HG03354 (cell line): ENCODE results near the gene CTNNA1.

ENCODE experiments used
- ATAC-seq: cut with Tn5 transposase; IDR thresholded peaks from one replicate; pipeline ENCODE4 v1.9.1; 2021; ENCODE audit warnings: mild to moderate bottlenecking; ENCODE audit not compliant: unreplicated experiment, poor library complexity, severe bottlenecking

Gene CTNNA1

DNA sequence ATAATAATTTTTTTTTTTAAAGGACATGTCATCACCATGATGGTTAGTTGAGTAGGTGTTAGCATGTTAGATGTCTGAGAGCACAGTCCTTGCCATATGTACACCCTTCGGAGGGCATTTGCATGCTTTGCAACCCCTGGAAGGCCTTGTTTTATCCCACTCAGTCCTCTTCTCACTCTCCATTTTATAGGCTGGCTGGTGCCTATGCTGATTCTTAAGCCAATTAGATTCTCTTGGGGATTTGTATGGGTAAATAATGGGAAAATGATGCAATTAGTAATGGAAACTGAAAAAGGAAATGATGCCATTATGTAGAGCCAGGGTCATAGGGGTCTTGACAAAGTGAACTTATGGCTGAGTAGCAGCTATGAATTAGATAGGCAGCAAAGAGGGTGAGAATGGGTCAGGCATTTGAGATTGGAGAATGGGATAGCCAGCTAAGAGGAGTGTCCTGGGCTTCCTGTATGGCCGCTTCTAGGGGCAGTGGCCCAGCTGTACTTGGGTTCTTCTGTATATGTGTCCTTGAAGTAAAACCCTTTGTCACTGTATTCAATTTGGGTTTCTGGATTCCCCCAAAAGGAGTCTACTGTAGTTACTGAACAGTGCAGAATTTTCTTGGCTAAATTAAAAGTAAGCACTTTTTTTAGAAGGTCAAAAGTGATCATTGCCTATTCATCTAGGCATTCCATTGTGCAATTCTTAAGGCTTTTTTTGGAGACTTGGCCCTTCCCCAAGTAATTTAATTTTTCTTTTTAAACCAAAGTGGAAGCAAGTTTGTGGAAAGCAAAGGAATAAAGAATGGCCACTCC, 90.3 kb downstream of the CTNNA1 start:
- ATAC-seq: no peak

DNA sequence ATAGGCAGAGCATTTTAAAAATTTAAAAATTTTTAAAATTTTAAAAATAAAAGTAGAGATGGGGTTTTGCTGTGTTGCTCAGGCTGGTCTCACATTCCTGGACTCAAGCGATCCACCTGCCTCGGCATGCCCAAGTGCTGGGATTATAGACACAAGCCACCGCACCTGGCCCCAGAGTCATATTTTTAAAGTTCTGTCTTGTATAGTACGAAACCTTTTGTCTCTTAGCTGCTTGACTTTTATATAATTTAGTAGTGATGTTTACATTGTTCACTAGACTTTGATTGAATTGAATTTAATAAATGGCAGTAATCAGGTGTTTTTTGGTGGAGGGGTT, 90.9 kb downstream of the CTNNA1 start:
- no peak for ATAC-seq

GRCh38 chr5:138844812-138845513, 91.7 kb downstream of the CTNNA1 start:
- no peak for ATAC-seq

DNA sequence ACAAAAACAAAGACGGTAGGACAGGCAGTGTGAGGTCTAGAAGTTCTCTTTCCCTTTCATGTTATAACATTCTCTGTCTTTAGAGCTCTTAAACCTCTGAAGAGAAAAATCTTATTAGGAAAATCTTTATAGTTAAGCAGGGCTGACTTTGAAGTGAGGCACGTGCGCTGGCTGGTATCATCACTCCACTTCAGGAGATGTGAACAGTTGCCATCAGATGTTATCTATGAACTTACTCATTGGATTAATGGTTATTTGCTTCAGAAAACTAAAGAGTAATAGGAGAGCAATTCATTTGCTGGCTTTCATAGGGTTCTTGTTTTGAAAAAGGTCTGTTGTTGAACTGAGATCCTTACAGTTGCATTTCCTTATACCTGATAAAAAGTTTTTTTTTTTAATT, 96.2 kb downstream of the CTNNA1 start:
- no peak for ATAC-seq

DNA sequence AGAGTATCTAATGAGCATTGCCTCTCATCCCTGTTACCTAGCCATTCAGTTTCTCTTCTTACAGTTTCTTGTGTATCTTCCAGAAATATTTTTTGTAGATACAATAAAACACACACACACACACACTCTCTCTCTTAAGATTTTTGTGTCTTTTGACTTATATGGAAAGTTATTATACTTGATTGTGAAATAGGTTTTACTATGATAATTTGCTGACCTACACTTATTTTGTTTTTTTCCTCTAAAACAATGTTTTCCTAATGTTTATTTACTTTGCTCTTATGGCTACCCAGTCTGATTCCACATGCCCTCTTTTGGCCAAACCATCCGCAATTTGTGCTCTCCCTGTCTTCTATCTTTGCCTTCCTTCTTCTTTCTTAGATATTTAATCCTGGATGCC, 96.7 kb downstream of the CTNNA1 start:
- ATAC-seq: no peak

- ATAC-seq: no peak
Observed at GRCh38 chr5:138850865-138851435, 97.7 kb downstream of the CTNNA1 start.

DNA sequence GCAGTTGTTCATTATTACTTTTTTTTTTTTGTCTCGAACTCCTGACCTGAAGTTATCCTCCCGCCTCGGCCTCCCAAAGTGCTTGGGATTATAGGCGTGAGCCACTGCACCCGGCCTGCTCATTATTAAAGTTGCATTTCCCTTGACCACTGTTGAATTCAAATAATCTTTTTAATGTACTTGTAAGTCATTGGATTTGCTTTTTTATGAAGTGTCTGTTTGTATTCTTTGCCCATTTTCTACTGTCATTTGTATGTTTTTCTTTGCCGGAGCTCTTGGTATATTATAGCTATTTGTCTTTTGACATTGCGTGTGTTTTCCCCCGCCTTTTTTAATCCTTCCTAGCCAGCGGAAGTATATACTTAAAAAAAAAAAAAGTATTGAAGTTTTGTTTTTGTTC, 99.9 kb downstream of the CTNNA1 start:
- no peak for ATAC-seq

DNA sequence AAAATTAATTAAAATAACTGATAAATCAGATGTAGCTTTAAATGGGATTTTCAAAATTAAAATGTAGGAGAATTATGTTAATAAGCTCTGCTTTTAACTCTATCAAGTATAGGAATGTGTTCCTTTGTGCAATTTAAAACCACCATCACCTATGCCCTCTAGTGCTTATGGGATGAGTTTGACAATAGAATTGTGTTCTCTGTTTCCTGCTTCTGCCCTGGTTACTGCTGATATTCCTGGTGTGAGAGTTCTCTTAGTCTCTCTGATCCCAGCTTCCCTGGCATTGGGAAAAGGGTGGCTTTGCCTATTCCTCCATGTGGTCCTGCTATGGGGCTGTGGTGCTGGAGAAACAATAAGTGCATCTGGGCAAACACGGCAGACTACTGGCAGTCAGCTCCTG, 113.8 kb downstream of the CTNNA1 start:
- no peak for ATAC-seq

- no peak for ATAC-seq
Observed at GRCh38 chr5:138869038-138869437, 115.8 kb downstream of the CTNNA1 start.

DNA sequence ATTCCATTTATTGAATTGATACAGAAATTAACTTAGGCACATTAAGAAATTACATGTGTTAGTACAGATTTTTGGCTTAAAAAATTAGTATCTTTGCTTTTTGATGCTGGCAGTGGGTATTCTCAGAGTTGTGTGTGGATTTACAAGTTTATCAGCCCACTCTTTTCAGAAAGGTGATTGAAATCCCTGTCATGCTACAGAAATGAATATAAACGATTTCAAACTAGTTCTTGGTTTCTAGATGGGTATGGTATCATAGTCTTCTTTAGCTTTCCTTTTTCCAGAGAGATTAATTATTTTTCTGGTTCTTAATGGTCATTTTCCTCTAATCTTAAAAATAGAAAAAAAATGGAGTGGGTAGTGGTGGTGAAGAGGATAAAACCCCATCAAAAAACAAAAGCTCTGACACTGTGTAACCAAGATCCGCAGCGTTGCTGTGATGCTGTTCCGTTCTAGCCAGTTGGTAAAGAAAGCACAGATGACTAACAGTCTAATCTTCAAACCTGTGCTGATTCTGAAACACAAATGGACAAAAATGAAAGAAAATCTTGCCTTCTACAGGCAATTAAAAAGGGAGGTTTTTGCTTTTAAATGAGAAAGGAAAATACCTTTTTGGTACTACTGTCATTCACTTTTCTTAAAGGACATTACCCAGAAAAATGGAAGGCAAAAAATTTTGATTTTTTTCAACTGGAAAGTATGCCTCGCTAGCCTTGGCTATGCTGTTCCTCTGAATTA, 116.7 kb downstream of the CTNNA1 start:
- no peak for ATAC-seq

DNA sequence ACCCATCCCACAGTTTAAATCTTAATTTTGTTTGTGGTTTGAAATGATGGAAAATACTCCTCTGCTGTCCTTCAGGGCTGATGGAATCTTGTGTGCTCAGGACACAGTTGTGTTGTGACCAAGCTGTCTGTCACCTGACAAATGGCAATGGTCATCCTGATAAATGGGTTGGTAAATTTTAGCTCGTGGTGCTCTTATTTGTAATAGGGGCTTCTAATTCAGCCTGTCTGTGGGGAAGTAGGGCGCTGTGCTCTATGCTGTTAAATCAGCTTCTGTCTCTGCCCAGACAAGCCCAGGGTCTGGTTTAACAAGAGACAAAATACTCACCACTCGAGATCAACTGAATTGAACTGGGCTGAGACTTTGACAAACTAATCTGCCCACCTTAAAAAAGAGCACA, 117.4 kb downstream of the CTNNA1 start:
- no peak for ATAC-seq

GRCh38 chr5:138872841-138873465, 119.7 kb downstream of the CTNNA1 start:
- no peak for ATAC-seq

DNA sequence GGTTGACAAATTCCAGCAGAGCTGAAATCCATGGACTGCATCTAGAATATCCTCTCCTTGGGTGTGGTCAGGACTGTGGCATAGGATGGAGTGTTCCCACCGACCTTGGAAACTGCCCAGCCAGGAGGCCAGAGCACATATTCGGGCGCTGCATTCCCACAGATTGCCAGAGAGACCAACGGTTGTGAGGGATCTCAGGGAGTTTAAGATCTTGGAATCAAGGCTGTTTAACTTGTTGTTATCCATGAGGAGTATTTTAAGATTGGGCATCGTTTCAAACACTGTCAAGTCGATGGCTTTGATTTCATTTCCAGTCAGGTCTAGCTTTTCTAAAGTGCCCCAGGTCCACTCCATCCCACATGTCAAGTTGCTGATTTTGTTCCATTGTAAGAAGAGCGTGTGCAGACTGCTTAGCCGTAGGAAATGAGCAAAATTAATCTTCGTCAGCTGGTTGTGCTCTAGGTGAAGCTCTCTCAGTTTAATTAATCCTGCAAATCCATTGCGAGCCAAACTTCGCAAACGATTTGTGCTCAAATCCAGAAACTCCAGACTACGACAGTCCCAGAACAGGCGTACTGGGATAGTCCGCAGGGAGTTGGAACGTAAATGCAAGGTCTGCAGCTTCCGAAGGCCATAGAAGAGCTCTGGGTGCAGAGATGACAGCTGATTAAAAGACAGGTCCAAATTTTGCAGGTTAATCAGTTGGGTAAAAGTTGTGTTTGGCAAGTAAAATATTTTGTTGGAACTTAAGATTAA, 120.4 kb downstream of the CTNNA1 start:
- ATAC-seq: no peak

- no peak for ATAC-seq
Observed at GRCh38 chr5:138874241-138874640, 121.0 kb downstream of the CTNNA1 start.

DNA sequence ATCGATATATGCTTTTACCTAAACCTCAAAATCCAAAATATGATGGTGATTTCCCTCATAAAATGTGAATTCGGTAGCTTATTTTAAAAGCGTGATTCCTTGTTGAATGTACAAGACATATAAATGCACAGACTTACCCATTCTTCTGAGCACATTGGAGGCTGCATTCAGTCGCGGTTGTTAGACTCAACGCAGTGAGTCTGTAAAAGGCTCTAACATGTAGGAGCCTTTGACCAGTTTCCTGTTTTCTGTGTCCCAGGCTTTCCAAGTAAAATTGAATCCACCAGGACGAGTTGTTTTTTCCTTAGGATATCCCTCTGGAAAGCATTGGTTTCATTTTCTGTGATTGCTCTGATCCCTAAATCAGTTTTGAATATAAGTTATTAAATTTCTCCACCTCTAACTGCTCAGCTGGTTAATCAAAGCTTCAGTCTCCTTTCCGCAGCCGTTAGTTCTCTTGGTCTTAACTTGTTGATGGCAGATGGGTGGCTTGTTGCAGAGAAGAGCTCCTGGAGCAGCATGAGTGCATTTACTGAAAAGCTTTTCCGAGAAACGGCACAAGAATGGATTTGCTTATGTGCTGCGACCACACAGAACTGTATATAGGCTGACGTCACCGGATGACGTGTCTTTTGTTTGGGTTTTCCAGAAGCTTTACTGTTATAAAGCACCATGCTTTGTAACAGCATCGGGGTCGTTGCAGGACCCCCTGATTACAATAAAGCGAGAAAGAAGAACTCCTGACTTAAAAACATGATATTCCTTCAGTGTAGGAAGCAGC, 121.7 kb downstream of the CTNNA1 start, which contains the start of gene LRRTM2:
Gene LRRTM2, minus strand, starts transcription at position 565 of the 781 bp plus-strand sequence. Its CDS starts 424 bp downstream, at position 141.
- ATAC-seq: no peak

- no peak for ATAC-seq
Observed at GRCh38 chr5:138875552-138875875, 122.3 kb downstream of the CTNNA1 start.

- ATAC-seq: no peak
Observed at GRCh38 chr5:138875946-138876345, 122.7 kb downstream of the CTNNA1 start.

- ATAC-seq: no peak
Observed at GRCh38 chr5:138876811-138877210, 123.6 kb downstream of the CTNNA1 start.
